ENCODE results near the gene FBXO28. TPM values are rescaled to one million over a fixed set of nuclear protein-coding genes. Genes with fewer than 3 reads are reported as not detected.

FBXO28 gene
- total RNA-seq, 1 experiment from 2014 or later: 45.8 TPM

GRCh38 chr1:224160171-224160682 is 46.3 kb downstream of the FBXO28 start:
- no peak for DNase-seq (ENCODE audit: low spot score)
- H3K9me3 ChIP-seq (ENCODE audit: low read depth, low read length, poor library complexity, severe bottlenecking): no peaks in the 10 kb centered on the region
- no TSS peak for BruUV-seq (replicated peaks)
- H3K36me3 ChIP-seq (ENCODE audit: insufficient read depth, low read length, poor library complexity, severe bottlenecking): peaks cover 24% of the 10 kb centered on the region
- H3K27me3 ChIP-seq (replicated peaks; ENCODE audit: insufficient read depth, low read depth, low read length, poor library complexity): no peaks in the 10 kb centered on the region
- H3K4me3 ChIP-seq (ENCODE audit: low read depth, low read length, poor library complexity, severe bottlenecking): no peak overlapping the region
- no peak for TF ChIP-seq CTCF (conservative IDR thresholded peaks at IDR 0.05; ENCODE audit: low read depth, low read length)
- TF ChIP-seq EZH2 (IDR thresholded peaks at IDR 0.05; ENCODE audit: borderline replicate concordance, low read depth, low read length, poor library complexity, severe bottlenecking): no peak
- no peaks in the 10 kb centered on the region for H3K4me1 ChIP-seq (ENCODE audit: insufficient read depth, low read length, poor library complexity, severe bottlenecking)
- intact Hi-C loops (cut with micrococcal nuclease; ENCODE audit: unreplicated experiment): no loop called here
- H3K27ac ChIP-seq (ENCODE audit: low read depth, low read length, poor library complexity, severe bottlenecking): no peak overlapping the region
- POLR2A ChIA-PET (ENCODE audit: low non-redundant PET): no interaction called here
- CTCF ChIA-PET: no interaction called here

GRCh38 chr1:224162768-224163167 is 48.9 kb downstream of the FBXO28 start:
- no peak for DNase-seq (ENCODE audit: low spot score)
- BruUV-seq (replicated peaks): no TSS peak
- Histone ChIP-seq H3K27ac (ENCODE audit: low read depth, low read length, poor library complexity, severe bottlenecking) (no peak overlapping the region), H3K27me3 (replicated peaks; ENCODE audit: insufficient read depth, low read depth, low read length, poor library complexity) (no peaks in the 10 kb centered on the region), H3K4me1 (ENCODE audit: insufficient read depth, low read length, poor library complexity, severe bottlenecking) (no peaks in the 10 kb centered on the region), H3K4me3 (ENCODE audit: low read depth, low read length, poor library complexity, severe bottlenecking) (no peak overlapping the region), H3K9me3 (ENCODE audit: low read depth, low read length, poor library complexity, severe bottlenecking) (no peaks in the 10 kb centered on the region), H3K36me3 (ENCODE audit: insufficient read depth, low read length, poor library complexity, severe bottlenecking) (peaks cover 14% of the 10 kb centered on the region)
- intact Hi-C loops (cut with micrococcal nuclease; ENCODE audit: unreplicated experiment): no loop called here
- ChIA-PET CTCF (no interaction called here), POLR2A (ENCODE audit: low non-redundant PET) (no interaction called here)
- TF ChIP-seq EZH2 (IDR thresholded peaks at IDR 0.05; ENCODE audit: borderline replicate concordance, low read depth, low read length, poor library complexity, severe bottlenecking) (no peak), CTCF (conservative IDR thresholded peaks at IDR 0.05; ENCODE audit: low read depth, low read length) (no peak)

- no TSS peak for BruUV-seq (replicated peaks)
- POLR2A ChIA-PET (ENCODE audit: low non-redundant PET): no interaction called here
- no peaks in the 10 kb centered on the region for H3K4me1 ChIP-seq (ENCODE audit: insufficient read depth, low read length, poor library complexity, severe bottlenecking)
- no peaks in the 10 kb centered on the region for H3K27me3 ChIP-seq (replicated peaks; ENCODE audit: insufficient read depth, low read depth, low read length, poor library complexity)
- CTCF ChIA-PET: no interaction called here
- DNase-seq (ENCODE audit: low spot score): no peak
- peaks cover 11% of the 10 kb centered on the region for H3K36me3 ChIP-seq (ENCODE audit: insufficient read depth, low read length, poor library complexity, severe bottlenecking)
- no peaks in the 10 kb centered on the region for H3K9me3 ChIP-seq (ENCODE audit: low read depth, low read length, poor library complexity, severe bottlenecking)
- intact Hi-C loops (cut with micrococcal nuclease; ENCODE audit: unreplicated experiment): no loop called here
- TF ChIP-seq CTCF (conservative IDR thresholded peaks at IDR 0.05; ENCODE audit: low read depth, low read length): no peak
- TF ChIP-seq EZH2 (IDR thresholded peaks at IDR 0.05; ENCODE audit: borderline replicate concordance, low read depth, low read length, poor library complexity, severe bottlenecking): no peak
- no peak overlapping the region for H3K27ac ChIP-seq (ENCODE audit: low read depth, low read length, poor library complexity, severe bottlenecking)
- H3K4me3 ChIP-seq (ENCODE audit: low read depth, low read length, poor library complexity, severe bottlenecking): no peak overlapping the region
These were observed 49.4 kb downstream of the FBXO28 start for GRCh38 chr1:224163311-224163710.
